ENCODE results near the gene TRDN.
A peak's percentile ranks its signal among the peaks of the same experiment; 100 is the strongest.

The TRDN gene

DNA sequence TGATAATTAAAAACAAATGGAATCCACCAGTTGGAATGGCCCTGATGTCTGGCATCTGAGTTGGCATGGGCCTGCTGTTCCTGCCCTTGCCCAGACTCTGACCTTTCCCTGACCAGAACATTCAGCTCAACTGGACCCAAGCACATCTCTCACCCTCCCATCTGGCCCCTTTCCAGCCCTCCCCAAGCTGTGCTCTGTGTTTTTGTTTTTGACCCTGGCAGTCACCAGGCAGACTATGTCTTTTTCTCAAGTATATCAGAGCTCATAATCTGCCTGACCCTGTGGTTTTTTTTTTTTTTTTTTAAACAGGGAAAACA is 117.6 kb downstream of the TRDN start:
- ChIA-PET POLR2A (no interaction called here), CTCF (interaction anchor here (0.8 kb wide), 1 partner anchor 27 kb away, joined by 3 read pairs; no protein-coding TSS in a partner anchor)
- Histone ChIP-seq H3K9me3 (ENCODE audit: control insufficient read depth, insufficient read depth, low read depth, low read length) (no peaks in the 10 kb centered on the region), H3K4me3 (ENCODE audit: low read depth, low read length) (no peak overlapping the region), H3K27ac (ENCODE audit: extremely low read depth, low read depth, low read length) (no peak overlapping the region), H3K4me1 (ENCODE audit: control insufficient read depth, insufficient read depth, low read length) (no peaks in the 10 kb centered on the region), H3K36me3 (ENCODE audit: control insufficient read depth in 2 of 2, insufficient read depth in 1 of 2, low read length in 2 of 2) (no peaks in the 10 kb centered on the region)
- TF ChIP-seq ZFP37 (tag by site-specific recombination; IDR thresholded peaks at IDR 0.05) (no peak), GLIS1 (tag by site-specific recombination; IDR thresholded peaks at IDR 0.05) (no peak), SP7 (tag by site-specific recombination; IDR thresholded peaks at IDR 0.05) (no peak), ZNF23 (tag by site-specific recombination; IDR thresholded peaks at IDR 0.05; ENCODE audit: borderline replicate concordance) (no peak), ZBTB20 (tag by site-specific recombination; IDR thresholded peaks at IDR 0.05) (no peak), ZNF423 (tag by site-specific recombination; IDR thresholded peaks at IDR 0.05) (no peak), ZNF843 (tag by site-specific recombination; IDR thresholded peaks at IDR 0.05) (no peak), ATF2 (tag by site-specific recombination; IDR thresholded peaks at IDR 0.05; ENCODE audit: low read depth) (no peak), ZIC2 (tag by site-specific recombination; IDR thresholded peaks at IDR 0.05) (no peak), ZNF626 (tag by site-specific recombination; IDR thresholded peaks at IDR 0.05) (no peak), ZNF549 (tag by site-specific recombination; IDR thresholded peaks at IDR 0.05) (no peak)
- TF ChIP-seq, protein P1, sequence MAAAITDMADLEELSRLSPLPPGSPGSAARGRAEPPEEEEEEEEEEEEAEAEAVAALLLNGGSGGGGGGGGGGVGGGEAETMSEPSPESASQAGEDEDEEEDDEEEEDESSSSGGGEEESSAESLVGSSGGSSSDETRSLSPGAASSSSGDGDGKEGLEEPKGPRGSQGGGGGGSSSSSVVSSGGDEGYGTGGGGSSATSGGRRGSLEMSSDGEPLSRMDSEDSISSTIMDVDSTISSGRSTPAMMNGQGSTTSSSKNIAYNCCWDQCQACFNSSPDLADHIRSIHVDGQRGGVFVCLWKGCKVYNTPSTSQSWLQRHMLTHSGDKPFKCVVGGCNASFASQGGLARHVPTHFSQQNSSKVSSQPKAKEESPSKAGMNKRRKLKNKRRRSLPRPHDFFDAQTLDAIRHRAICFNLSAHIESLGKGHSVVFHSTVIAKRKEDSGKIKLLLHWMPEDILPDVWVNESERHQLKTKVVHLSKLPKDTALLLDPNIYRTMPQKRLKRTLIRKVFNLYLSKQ (tag by site-specific recombination; IDR thresholded peaks at IDR 0.05; ENCODE audit: borderline replicate concordance), result no peak

GRCh38 chr6:123518441-123519188 is 118.1 kb downstream of the TRDN start:
- Histone ChIP-seq H3K36me3 (ENCODE audit: control insufficient read depth in 2 of 2, insufficient read depth in 1 of 2, low read length in 2 of 2) (no peaks in the 10 kb centered on the region), H3K9me3 (ENCODE audit: control insufficient read depth, insufficient read depth, low read depth, low read length) (no peaks in the 10 kb centered on the region), H3K4me3 (ENCODE audit: low read depth, low read length) (no peak overlapping the region), H3K4me1 (ENCODE audit: control insufficient read depth, insufficient read depth, low read length) (no peaks in the 10 kb centered on the region), H3K27ac (ENCODE audit: extremely low read depth, low read depth, low read length) (no peak overlapping the region)
- ChIA-PET CTCF (interaction anchor here (1.0 kb wide), 1 partner anchor 10 kb away, joined by 4 read pairs; no protein-coding TSS in a partner anchor), POLR2A (no interaction called here)
- TF ChIP-seq ZNF626 (tag by site-specific recombination; IDR thresholded peaks at IDR 0.05) (no peak), ZBTB26 (tag by site-specific recombination; optimal IDR thresholded peaks at IDR 0.05) (no peak), REPIN1 (tag by site-specific recombination; IDR thresholded peaks at IDR 0.05; ENCODE audit: low read depth) (no peak)

DNA sequence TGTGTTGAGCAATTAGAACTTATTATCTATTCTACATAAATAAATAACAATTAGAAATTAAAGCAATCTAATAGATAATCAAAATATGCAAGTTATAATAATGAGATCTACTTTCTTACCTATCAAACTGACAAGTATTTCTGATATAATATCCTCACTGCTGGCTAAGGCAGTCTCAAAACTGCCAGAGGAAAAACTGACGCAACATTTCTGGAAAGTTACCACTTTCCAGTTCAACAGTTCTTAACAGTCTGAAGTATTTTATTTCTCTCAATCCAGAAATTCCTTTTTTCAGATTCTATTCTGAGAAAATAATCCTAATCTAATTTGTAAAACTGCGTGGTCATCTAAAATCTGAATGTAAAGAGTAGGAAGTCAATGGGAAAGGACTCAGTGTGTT is 121.0 kb downstream of the TRDN start:
- ChIA-PET CTCF (interaction anchor here (0.7 kb wide), 1 partner anchor 34 kb away, joined by 3 read pairs; no protein-coding TSS in a partner anchor), POLR2A (no interaction called here)
- Histone ChIP-seq H3K36me3 (ENCODE audit: control insufficient read depth in 2 of 2, insufficient read depth in 1 of 2, low read length in 2 of 2) (no peaks in the 10 kb centered on the region), H3K27ac (ENCODE audit: extremely low read depth, low read depth, low read length) (no peak overlapping the region), H3K4me3 (ENCODE audit: low read depth, low read length) (no peak overlapping the region), H3K4me1 (ENCODE audit: control insufficient read depth, insufficient read depth, low read length) (no peaks in the 10 kb centered on the region), H3K9me3 (ENCODE audit: control insufficient read depth, insufficient read depth, low read depth, low read length) (no peaks in the 10 kb centered on the region)
- no peak for TF ChIP-seq ZNF677 (tag by site-specific recombination; IDR thresholded peaks at IDR 0.05)
- TF ChIP-seq PRDM1 (tag by site-specific recombination; IDR thresholded peaks at IDR 0.05), result peak; percentile 5; the same call in 1 of the 2 replicates
- TF ChIP-seq ZNF155 (tag by site-specific recombination; IDR thresholded peaks at IDR 0.05), result no peak
- TF ChIP-seq, protein P2, sequence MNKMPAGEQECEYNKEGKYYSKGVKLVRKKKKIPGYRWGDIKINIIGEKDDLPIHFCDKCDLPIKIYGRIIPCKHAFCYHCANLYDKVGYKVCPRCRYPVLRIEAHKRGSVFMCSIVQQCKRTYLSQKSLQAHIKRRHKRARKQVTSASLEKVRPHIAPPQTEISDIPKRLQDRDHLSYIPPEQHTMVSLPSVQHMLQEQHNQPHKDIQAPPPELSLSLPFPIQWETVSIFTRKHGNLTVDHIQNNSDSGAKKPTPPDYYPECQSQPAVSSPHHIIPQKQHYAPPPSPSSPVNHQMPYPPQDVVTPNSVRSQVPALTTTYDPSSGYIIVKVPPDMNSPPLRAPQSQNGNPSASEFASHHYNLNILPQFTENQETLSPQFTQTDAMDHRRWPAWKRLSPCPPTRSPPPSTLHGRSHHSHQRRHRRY (tag by site-specific recombination; IDR thresholded peaks at IDR 0.05), result no peak
- TF ChIP-seq ZNF623 (tag by site-specific recombination; IDR thresholded peaks at IDR 0.05), result no peak
- no peak for TF ChIP-seq ZSCAN30 (tag by site-specific recombination; IDR thresholded peaks at IDR 0.05)

Measured in HEK293 (cell line).